ENCODE results near the gene DEDD2.

GRCh38 chr19:42172261-42172660, 45.2 kb downstream of the DEDD2 start:
- no peak for TF ChIP-seq CTCF (IDR thresholded peaks at IDR 0.05)
- no peak for TF ChIP-seq POLR2A (IDR thresholded peaks at IDR 0.05)

Measured in thyroid gland (tissue), 4 donors.